ENCODE data around the gene ADA. TPM values are rescaled to one million over a fixed set of nuclear protein-coding genes. Genes with fewer than 3 reads are reported as not detected.

ADA gene
- total RNA-seq, 5 donors from 2014 or later (not counting 1 experiment from before 2014, with no cell fraction given) = 21.9 to 42.1 (median 33.3) TPM

GRCh38 chr20:44582311-44583025, 69.0 kb downstream of the ADA start, which contains the start of gene PKIG:
Gene PKIG, plus strand, starts transcription at chr20:44582579. Its CDS starts 31,978 bp downstream, at chr20:44614557.
- Histone ChIP-seq H3K4me1 (ENCODE audit: control insufficient read depth in 1 of 2, extremely low read depth in 1 of 2, insufficient read depth in 2 of 2, low read length in 2 of 2) (peaks cover 0 to 2% of the 10 kb centered on the region in 2 experiments), H3K9me3 (no peaks in the 10 kb centered on the region), H3K4me3 (ENCODE audit: control insufficient read depth in 1 of 2, extremely low read depth in 1 of 2, low read length in 1 of 2) (no peak within 1 kb of the TSS), H3K27ac (ENCODE audit: low read length) (no peak within 1 kb of the TSS), H3K36me3 (ENCODE audit: control insufficient read depth in 2 of 2, extremely low read depth in 1 of 2, insufficient read depth in 1 of 2, low read length in 1 of 2) (no peaks in the 10 kb centered on the region), H3K27me3 (replicated peaks in 1 of 2; ENCODE audit: control insufficient read depth in 2 of 2, extremely low read depth in 1 of 2, insufficient read depth in 2 of 2, low read length in 1 of 2) (no peaks in the 10 kb centered on the region)
- DNase-seq (no peak), ATAC-seq (replicated peaks in 1 of 4) (no peak)
- Mint-ChIP-seq H3K9me3 (no peaks in the 10 kb centered on the region), H3K4me1 (peaks cover 0 to 13% (median 0%) of the 10 kb centered on the region in 3 donors), H3K36me3 (no peaks in the 10 kb centered on the region), H3K27ac (no peak within 1 kb of the TSS), H3K27me3 (no peaks in the 10 kb centered on the region), H3K4me3 (peak within 1 kb of the TSS in 1 of 3 donors; percentile 35)
- WGBS (ENCODE audit: insufficient coverage) = 70% methylated on average over 3 of the region's 6 CpGs
- CTCF ChIA-PET = interaction anchor here in 1 of 2 donors (1.0 kb wide), 1 partner anchor 27 kb away, joined by 3 read pairs; no protein-coding TSS in a partner anchor
- POLR2A ChIA-PET = no interaction called here

- ATAC-seq (replicated peaks in 1 of 4) = no peak
- ChIA-PET POLR2A (no interaction called here), CTCF (no interaction called here)
- Mint-ChIP-seq H3K9me3 (no peaks in the 10 kb centered on the region), H3K4me3 (no peak overlapping the region), H3K36me3 (no peaks in the 10 kb centered on the region), H3K4me1 (peaks cover under 1 to 20% (median 3%) of the 10 kb centered on the region in 3 donors), H3K27me3 (no peaks in the 10 kb centered on the region), H3K27ac (no peak overlapping the region)
- Histone ChIP-seq H3K27me3 (replicated peaks in 1 of 2; ENCODE audit: control insufficient read depth in 2 of 2, extremely low read depth in 1 of 2, insufficient read depth in 2 of 2, low read length in 1 of 2) (no peaks in the 10 kb centered on the region), H3K36me3 (ENCODE audit: control insufficient read depth in 2 of 2, extremely low read depth in 1 of 2, insufficient read depth in 1 of 2, low read length in 1 of 2) (no peaks in the 10 kb centered on the region), H3K4me3 (ENCODE audit: control insufficient read depth in 1 of 2, extremely low read depth in 1 of 2, low read length in 1 of 2) (no peak overlapping the region), H3K4me1 (ENCODE audit: control insufficient read depth in 1 of 2, extremely low read depth in 1 of 2, insufficient read depth in 2 of 2, low read length in 2 of 2) (peaks cover 0 to 2% of the 10 kb centered on the region in 2 experiments), H3K27ac (ENCODE audit: low read length) (no peak overlapping the region), H3K9me3 (no peaks in the 10 kb centered on the region)
- no CpG with 5 or more reads among the region's 1 CpG for WGBS (ENCODE audit: insufficient coverage)
- DNase-seq = no peak
Measured at GRCh38 chr20:44581515-44581914, 70.0 kb downstream of the ADA start.

DNA sequence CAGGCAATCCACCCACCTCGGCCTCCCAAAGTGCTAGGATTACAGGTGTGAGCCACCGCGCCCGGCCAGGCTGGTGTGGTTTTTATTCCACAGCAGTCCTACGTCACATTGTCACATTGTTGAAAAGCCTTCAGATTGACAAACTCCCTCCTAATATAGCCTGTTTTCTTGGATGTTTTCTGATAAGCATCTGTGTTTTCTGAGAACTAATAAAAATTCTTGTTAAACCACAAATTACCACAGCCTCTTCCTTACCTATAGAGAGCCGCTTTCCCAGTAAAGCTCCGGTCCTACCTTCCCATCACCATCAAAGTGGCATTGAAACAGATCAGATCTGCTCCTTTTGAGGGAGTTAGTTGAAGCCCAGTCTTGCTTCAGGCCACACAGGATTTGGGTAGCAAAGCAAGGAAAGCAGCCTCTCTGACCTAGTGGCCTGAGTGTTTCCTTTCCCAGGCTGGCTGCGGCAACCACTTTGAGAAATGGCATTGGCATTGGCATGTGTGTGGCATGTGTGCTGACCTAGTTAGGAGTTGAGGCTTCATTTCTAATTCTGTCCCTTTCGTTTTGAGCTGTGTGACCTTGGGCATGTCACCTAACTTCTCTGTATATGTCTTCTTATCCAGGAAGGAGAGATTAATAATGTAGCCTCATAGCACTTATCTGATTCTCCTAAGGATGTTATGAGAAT, 70.8 kb downstream of the ADA start:
- H3K27me3 ChIP-seq (replicated peaks in 1 of 2; ENCODE audit: control insufficient read depth in 2 of 2, extremely low read depth in 1 of 2, insufficient read depth in 2 of 2, low read length in 1 of 2) = no peaks in the 10 kb centered on the region
- H3K27me3 Mint-ChIP-seq = no peaks in the 10 kb centered on the region
- H3K27ac ChIP-seq (ENCODE audit: low read length) = no peak overlapping the region
- no peaks in the 10 kb centered on the region for H3K9me3 Mint-ChIP-seq
- ChIA-PET POLR2A (no interaction called here), CTCF (interaction anchor here in 1 of 2 donors (0.6 to 0.7 kb wide), 2 partner anchors 19 to 266 kb away, joined by 3 read pairs; no protein-coding TSS in a partner anchor)
- H3K9me3 ChIP-seq = no peaks in the 10 kb centered on the region
- no peaks in the 10 kb centered on the region for H3K36me3 Mint-ChIP-seq
- ATAC-seq (replicated peaks in 1 of 4) (no peak), DNase-seq (no peak)
- no peak overlapping the region for H3K4me3 Mint-ChIP-seq
- H3K4me1 Mint-ChIP-seq = peaks cover 7 to 24% (median 8%) of the 10 kb centered on the region in 3 donors
- no peak overlapping the region for H3K27ac Mint-ChIP-seq
- no peaks in the 10 kb centered on the region for H3K36me3 ChIP-seq (ENCODE audit: control insufficient read depth in 2 of 2, extremely low read depth in 1 of 2, insufficient read depth in 1 of 2, low read length in 1 of 2)
- H3K4me1 ChIP-seq (ENCODE audit: control insufficient read depth in 1 of 2, extremely low read depth in 1 of 2, insufficient read depth in 2 of 2, low read length in 2 of 2) = peaks cover 0 to 2% of the 10 kb centered on the region in 2 experiments
- H3K4me3 ChIP-seq (ENCODE audit: control insufficient read depth in 1 of 2, extremely low read depth in 1 of 2, low read length in 1 of 2) = no peak overlapping the region
- 92% methylated on average over 4 of the region's 9 CpGs for WGBS (ENCODE audit: insufficient coverage)

DNA sequence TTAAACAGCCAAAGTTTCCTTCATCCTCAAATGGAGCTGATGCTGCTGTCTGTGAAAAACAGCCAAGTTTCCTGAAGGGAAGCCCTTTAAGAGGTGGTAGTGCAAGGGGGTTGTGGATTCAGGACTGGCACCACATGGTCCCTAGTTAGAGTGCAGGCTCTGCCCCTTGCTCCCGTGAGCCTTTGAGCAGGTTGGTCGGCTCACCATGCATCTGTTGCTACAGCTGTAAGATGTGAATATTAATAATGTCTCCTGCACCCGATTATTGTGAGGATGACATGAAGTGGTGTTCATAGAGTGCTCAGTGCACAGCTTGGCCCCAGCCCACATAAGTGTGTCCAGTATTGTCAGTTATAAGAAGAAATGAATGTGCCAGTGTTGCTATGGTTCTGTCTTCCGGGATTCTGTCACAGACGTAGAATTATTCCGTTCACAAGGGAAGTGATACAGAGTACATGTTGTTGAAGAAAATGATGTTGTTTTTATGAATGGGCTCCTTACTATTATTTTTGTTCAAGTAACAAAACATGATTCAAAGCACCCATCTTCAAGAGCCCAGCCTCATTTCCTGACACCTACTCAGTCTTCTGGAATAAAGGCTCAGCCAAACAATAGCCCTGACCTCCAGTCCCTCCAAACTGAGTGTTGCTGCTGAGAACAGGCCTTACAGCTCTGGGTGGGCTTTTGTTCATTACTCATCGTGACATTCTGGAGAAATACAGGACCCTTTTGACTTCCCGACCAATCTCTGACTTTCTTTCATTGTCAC, 72.0 kb downstream of the ADA start:
- no peak overlapping the region for H3K27ac ChIP-seq (ENCODE audit: low read length)
- no peaks in the 10 kb centered on the region for H3K27me3 ChIP-seq (replicated peaks in 1 of 2; ENCODE audit: control insufficient read depth in 2 of 2, extremely low read depth in 1 of 2, insufficient read depth in 2 of 2, low read length in 1 of 2)
- no peaks in the 10 kb centered on the region for H3K9me3 Mint-ChIP-seq
- no peak for ATAC-seq (replicated peaks in 1 of 4)
- WGBS (ENCODE audit: insufficient coverage) = 93% methylated on average over 3 of the region's 8 CpGs
- CTCF ChIA-PET = no interaction called here
- H3K4me3 ChIP-seq (ENCODE audit: control insufficient read depth in 1 of 2, extremely low read depth in 1 of 2, low read length in 1 of 2) = no peak overlapping the region
- H3K4me3 Mint-ChIP-seq = no peak overlapping the region
- H3K9me3 ChIP-seq = no peaks in the 10 kb centered on the region
- H3K36me3 ChIP-seq (ENCODE audit: control insufficient read depth in 2 of 2, extremely low read depth in 1 of 2, insufficient read depth in 1 of 2, low read length in 1 of 2) = no peaks in the 10 kb centered on the region
- no peak for DNase-seq
- peaks cover 7 to 22% (median 9%) of the 10 kb centered on the region in 3 donors for H3K4me1 Mint-ChIP-seq
- H3K27me3 Mint-ChIP-seq = no peaks in the 10 kb centered on the region
- POLR2A ChIA-PET = no interaction called here
- no peak overlapping the region for H3K27ac Mint-ChIP-seq
- no peaks in the 10 kb centered on the region for H3K36me3 Mint-ChIP-seq
- H3K4me1 ChIP-seq (ENCODE audit: control insufficient read depth in 1 of 2, extremely low read depth in 1 of 2, insufficient read depth in 2 of 2, low read length in 2 of 2) = peaks cover 0 to 2% of the 10 kb centered on the region in 2 experiments

DNA sequence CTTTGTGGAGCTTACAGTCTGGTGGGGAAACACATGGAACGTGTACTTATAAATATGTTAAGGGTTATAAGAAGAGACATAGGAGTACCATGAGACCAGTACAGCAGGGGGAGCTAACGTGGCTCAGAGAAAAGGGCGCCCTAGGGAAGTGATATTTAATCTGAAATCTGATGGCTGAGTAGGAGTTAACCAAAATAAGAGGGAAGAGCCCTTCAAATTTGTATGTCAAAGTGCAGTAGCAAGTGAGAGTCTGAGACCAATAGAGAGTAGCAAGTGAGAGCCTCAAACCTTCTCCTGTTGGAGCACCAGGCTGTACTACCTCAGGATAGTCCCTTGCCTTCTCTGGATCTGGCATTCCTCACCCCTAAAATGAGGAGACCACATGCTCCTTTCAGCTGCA, 75.2 kb downstream of the ADA start:
- H3K36me3 Mint-ChIP-seq = no peaks in the 10 kb centered on the region
- H3K36me3 ChIP-seq (ENCODE audit: control insufficient read depth in 2 of 2, extremely low read depth in 1 of 2, insufficient read depth in 1 of 2, low read length in 1 of 2) = no peaks in the 10 kb centered on the region
- H3K4me1 Mint-ChIP-seq = peaks cover 9 to 21% (median 13%) of the 10 kb centered on the region in 3 donors
- H3K27me3 Mint-ChIP-seq = no peaks in the 10 kb centered on the region
- POLR2A ChIA-PET = no interaction called here
- CTCF ChIA-PET = interaction anchor here in 1 of 2 donors (0.5 to 1.4 kb wide), 2 partner anchors 58 to 359 kb away, joined by 3 to 4 read pairs; no protein-coding TSS in a partner anchor
- no peak overlapping the region for H3K27ac Mint-ChIP-seq
- DNase-seq (peak in 2 of 35 experiments; percentile 24 to 28), ATAC-seq (replicated peaks in 1 of 4) (peak in 1 of 4 experiments; percentile 56)
- no peaks in the 10 kb centered on the region for H3K9me3 ChIP-seq
- H3K4me3 Mint-ChIP-seq = no peak overlapping the region
- WGBS (ENCODE audit: insufficient coverage) = 46% methylated on average over 3 of the region's 3 CpGs
- H3K4me3 ChIP-seq (ENCODE audit: control insufficient read depth in 1 of 2, extremely low read depth in 1 of 2, low read length in 1 of 2) = no peak overlapping the region
- peaks cover 2 to 4% of the 10 kb centered on the region in 2 experiments for H3K4me1 ChIP-seq (ENCODE audit: control insufficient read depth in 1 of 2, extremely low read depth in 1 of 2, insufficient read depth in 2 of 2, low read length in 2 of 2)
- no peaks in the 10 kb centered on the region for H3K27me3 ChIP-seq (replicated peaks in 1 of 2; ENCODE audit: control insufficient read depth in 2 of 2, extremely low read depth in 1 of 2, insufficient read depth in 2 of 2, low read length in 1 of 2)
- H3K27ac ChIP-seq (ENCODE audit: low read length) = no peak overlapping the region
- no peaks in the 10 kb centered on the region for H3K9me3 Mint-ChIP-seq

GRCh38 chr20:44574372-44574771, 77.1 kb downstream of the ADA start:
- Histone ChIP-seq H3K27ac (ENCODE audit: low read length) (no peak overlapping the region), H3K4me3 (ENCODE audit: control insufficient read depth in 1 of 2, extremely low read depth in 1 of 2, low read length in 1 of 2) (no peak overlapping the region), H3K9me3 (no peaks in the 10 kb centered on the region), H3K4me1 (ENCODE audit: control insufficient read depth in 1 of 2, extremely low read depth in 1 of 2, insufficient read depth in 2 of 2, low read length in 2 of 2) (peaks cover 0 to 5% of the 10 kb centered on the region in 2 experiments), H3K36me3 (ENCODE audit: control insufficient read depth in 2 of 2, extremely low read depth in 1 of 2, insufficient read depth in 1 of 2, low read length in 1 of 2) (no peaks in the 10 kb centered on the region), H3K27me3 (replicated peaks in 1 of 2; ENCODE audit: control insufficient read depth in 2 of 2, extremely low read depth in 1 of 2, insufficient read depth in 2 of 2, low read length in 1 of 2) (no peaks in the 10 kb centered on the region)
- DNase-seq (no peak), ATAC-seq (replicated peaks in 1 of 4) (no peak)
- no peak overlapping the region for H3K27ac Mint-ChIP-seq
- H3K4me1 Mint-ChIP-seq = peaks cover 15 to 20% (median 18%) of the 10 kb centered on the region in 3 donors
- 100% methylated on average over 1 of the region's 4 CpGs for WGBS (ENCODE audit: insufficient coverage)
- no peak overlapping the region for H3K4me3 Mint-ChIP-seq
- no peaks in the 10 kb centered on the region for H3K27me3 Mint-ChIP-seq
- H3K36me3 Mint-ChIP-seq = no peaks in the 10 kb centered on the region
- ChIA-PET CTCF (no interaction called here), POLR2A (no interaction called here)
- H3K9me3 Mint-ChIP-seq = no peaks in the 10 kb centered on the region

Data from T-cell (primary cell).